Measurements from ENCODE around the gene BPHL.
"Not testable (repeated sequence)": the region's sequence is repeated elsewhere in the genome, so short reads cannot be mapped to it uniquely, and the experiment has no call there.

DNA sequence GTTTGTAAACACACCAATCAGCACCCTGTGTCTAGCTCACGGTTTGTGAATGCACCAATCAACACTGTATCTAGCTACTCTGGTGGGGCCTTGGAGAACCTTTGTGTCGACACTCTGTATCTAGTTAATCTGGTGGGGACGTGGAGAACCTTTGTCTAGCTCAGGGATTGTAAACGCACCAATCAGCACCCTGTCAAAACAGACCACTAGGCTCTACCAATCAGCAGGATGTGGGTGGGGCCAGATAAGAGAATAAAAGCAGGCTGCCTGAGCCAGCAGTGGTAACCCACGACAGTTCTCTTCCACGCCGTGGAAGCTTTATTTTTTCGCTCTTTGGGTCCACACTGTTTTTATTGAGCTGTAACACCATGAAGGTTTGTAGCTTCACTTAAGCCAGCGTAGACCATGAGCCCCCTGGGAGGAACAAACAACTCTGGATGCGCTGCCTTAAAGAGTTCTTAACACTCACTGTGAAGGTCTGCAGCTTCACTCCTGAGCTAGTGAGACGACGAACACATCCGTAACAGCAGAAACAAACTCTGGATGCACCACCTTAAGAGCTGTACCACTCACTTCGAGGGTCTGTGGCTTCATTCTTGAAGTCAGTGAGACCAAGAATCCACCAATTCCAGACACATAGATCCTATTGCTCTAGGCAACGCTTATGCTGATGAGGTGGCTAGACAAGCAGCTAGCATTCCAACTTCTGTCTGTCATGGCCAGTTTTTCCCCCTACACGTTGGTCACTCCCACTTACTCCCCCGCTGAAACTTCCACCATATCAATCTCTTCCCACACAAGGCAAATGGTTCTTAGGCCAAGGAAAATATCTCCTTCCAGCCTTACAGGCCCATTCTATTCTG, 53.0 kb downstream of the BPHL start:
- TF ChIP-seq, protein P1, sequence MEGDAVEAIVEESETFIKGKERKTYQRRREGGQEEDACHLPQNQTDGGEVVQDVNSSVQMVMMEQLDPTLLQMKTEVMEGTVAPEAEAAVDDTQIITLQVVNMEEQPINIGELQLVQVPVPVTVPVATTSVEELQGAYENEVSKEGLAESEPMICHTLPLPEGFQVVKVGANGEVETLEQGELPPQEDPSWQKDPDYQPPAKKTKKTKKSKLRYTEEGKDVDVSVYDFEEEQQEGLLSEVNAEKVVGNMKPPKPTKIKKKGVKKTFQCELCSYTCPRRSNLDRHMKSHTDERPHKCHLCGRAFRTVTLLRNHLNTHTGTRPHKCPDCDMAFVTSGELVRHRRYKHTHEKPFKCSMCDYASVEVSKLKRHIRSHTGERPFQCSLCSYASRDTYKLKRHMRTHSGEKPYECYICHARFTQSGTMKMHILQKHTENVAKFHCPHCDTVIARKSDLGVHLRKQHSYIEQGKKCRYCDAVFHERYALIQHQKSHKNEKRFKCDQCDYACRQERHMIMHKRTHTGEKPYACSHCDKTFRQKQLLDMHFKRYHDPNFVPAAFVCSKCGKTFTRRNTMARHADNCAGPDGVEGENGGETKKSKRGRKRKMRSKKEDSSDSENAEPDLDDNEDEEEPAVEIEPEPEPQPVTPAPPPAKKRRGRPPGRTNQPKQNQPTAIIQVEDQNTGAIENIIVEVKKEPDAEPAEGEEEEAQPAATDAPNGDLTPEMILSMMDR (IDR thresholded peaks at IDR 0.05 in 2 of 3, conservative IDR thresholded peaks at IDR 0.05 in 1 of 3; ENCODE audit: control insufficient read depth in 2 of 3, extremely low read depth in 1 of 3, insufficient read depth in 1 of 3, low read depth in 3 of 3, low read length in 3 of 3), result not testable (repeated sequence)
- TF ChIP-seq, protein P2, sequence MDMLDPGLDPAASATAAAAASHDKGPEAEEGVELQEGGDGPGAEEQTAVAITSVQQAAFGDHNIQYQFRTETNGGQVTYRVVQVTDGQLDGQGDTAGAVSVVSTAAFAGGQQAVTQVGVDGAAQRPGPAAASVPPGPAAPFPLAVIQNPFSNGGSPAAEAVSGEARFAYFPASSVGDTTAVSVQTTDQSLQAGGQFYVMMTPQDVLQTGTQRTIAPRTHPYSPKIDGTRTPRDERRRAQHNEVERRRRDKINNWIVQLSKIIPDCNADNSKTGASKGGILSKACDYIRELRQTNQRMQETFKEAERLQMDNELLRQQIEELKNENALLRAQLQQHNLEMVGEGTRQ (IDR thresholded peaks at IDR 0.05; ENCODE audit: borderline replicate concordance, low read depth, low read length), result not testable (repeated sequence)
- not testable (repeated sequence) for TF ChIP-seq EGR1 (IDR thresholded peaks at IDR 0.05; ENCODE audit: borderline replicate concordance in 1 of 2, low read depth in 2 of 2, low read length in 2 of 2); CHD2 (IDR thresholded peaks at IDR 0.05; ENCODE audit: borderline replicate concordance, low read depth, low read length); RAD51 (IDR thresholded peaks at IDR 0.05); SREBF2 (IDR thresholded peaks at IDR 0.05; ENCODE audit: low read length); RELA (IDR thresholded peaks at IDR 0.05; ENCODE audit: borderline replicate concordance, partially characterized antibody); YY1 (IDR thresholded peaks at IDR 0.05; ENCODE audit: low read depth, low read length); EZH2 (IDR thresholded peaks at IDR 0.05; ENCODE audit: borderline replicate concordance, control insufficient read depth, low read depth, low read length); POLR2A (IDR thresholded peaks at IDR 0.05; ENCODE audit: low read depth, low read length); EP300 (IDR thresholded peaks at IDR 0.05; ENCODE audit: borderline replicate concordance in 1 of 2, control insufficient read depth in 1 of 2, low read depth in 2 of 2, low read length in 2 of 2); NFIC (IDR thresholded peaks at IDR 0.05; ENCODE audit: low read depth, low read length); ZNF622 (IDR thresholded peaks at IDR 0.05)
- TF ChIP-seq NFYB (IDR thresholded peaks at IDR 0.05; ENCODE audit: insufficient read depth, low read depth, low read length), result 0 out of 2 replicates have a peak, but pooled peaks have one; percentile 21
